ENCODE measurements around the gene GNG12. TPM values are rescaled to one million over a fixed set of nuclear protein-coding genes. Genes with fewer than 3 reads are reported as not detected.

The GNG12 gene
- total RNA-seq, 2 experiments from 2014 or later: not detected

DNA sequence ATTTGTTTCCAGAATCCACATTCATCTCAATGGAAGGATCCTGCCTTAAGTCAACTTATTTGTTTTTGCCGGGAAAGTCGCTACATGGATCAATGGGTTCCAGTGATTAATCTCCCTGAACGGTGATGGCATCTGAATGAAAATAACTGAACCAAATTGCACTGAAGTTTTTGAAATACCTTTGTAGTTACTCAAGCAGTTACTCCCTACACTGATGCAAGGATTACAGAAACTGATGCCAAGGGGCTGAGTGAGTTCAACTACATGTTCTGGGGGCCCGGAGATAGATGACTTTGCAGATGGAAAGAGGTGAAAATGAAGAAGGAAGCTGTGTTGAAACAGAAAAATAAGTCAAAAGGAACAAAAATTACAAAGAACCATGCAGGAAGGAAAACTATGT is 145.6 kb downstream of the GNG12 start:
- POLR2A ChIA-PET: interaction anchor here (1.6 kb wide), 1 partner anchor 24 kb away, joined by 6 read pairs; no protein-coding TSS in a partner anchor
- peaks cover 17% of the 10 kb centered on the region for H3K4me1 ChIP-seq (ENCODE audit: insufficient read depth, low read length)

DNA sequence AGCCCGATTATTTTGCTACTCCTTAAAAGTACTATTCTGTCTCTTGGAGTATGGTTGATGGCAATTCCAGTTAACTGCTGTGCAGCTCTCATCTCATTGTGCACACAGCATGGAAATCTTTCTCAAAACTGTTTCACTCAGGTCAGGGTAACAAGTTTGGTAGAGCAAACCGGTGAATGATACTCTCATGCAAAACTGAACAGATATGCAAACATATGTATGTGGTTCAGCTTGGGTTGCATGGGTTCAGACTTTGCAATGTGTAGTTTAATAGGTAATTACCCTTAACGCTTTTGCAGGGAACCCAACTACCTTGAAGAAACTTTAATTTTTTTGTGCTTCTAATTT is 146.1 kb downstream of the GNG12 start:
- Mint-ChIP-seq H3K9me3 (no peaks in the 10 kb centered on the region), H3K36me3 (ENCODE audit: low read depth) (peaks cover 16% of the 10 kb centered on the region), H3K27ac (peak overlapping the region; percentile 89), H3K4me1 (ENCODE audit: low read depth) (peaks cover 28% of the 10 kb centered on the region), H3K4me3 (peak overlapping the region; percentile 98), H3K27me3 (no peaks in the 10 kb centered on the region)
- DNase-seq (no peak), ATAC-seq (ENCODE audit: poor library complexity) (no peak)
- POLR2A ChIA-PET: interaction anchor here (1.6 to 3.6 kb wide), 2 partner anchors 25 to 257 kb away, joined by 6 to 26 read pairs; partner anchors contain the start of gene SERBP1
- CTCF ChIA-PET: interaction anchor here (1.4 kb wide), 1 partner anchor 13 kb away, joined by 4 read pairs; no protein-coding TSS in a partner anchor
- intact Hi-C loops (cut with DNase I, micrococcal nuclease): loop anchor here (2.0 to 10.0 kb wide), 4 partner anchors 72 to 1342 kb away; partner anchors contain the start of gene SERBP1 (in 1 of the 2)
- Histone ChIP-seq H3K9me3 (ENCODE audit: control insufficient read depth in 1 of 2, insufficient read depth in 1 of 2, low read length in 2 of 2) (no peaks in the 10 kb centered on the region), H3K4me3 (ENCODE audit: low read length) (no peak overlapping the region), H3K4me1 (ENCODE audit: insufficient read depth, low read length) (peaks cover 17% of the 10 kb centered on the region), H3K27ac (ENCODE audit: low read depth in 1 of 2, low read length in 2 of 2) (no peak overlapping the region), H3K36me3 (ENCODE audit: insufficient read depth, low read length) (peaks cover 3% of the 10 kb centered on the region), H3K27me3 (ENCODE audit: control insufficient read depth in 1 of 2, insufficient read depth in 2 of 2, low read length in 2 of 2) (no peaks in the 10 kb centered on the region)
- TF ChIP-seq, protein P1, sequence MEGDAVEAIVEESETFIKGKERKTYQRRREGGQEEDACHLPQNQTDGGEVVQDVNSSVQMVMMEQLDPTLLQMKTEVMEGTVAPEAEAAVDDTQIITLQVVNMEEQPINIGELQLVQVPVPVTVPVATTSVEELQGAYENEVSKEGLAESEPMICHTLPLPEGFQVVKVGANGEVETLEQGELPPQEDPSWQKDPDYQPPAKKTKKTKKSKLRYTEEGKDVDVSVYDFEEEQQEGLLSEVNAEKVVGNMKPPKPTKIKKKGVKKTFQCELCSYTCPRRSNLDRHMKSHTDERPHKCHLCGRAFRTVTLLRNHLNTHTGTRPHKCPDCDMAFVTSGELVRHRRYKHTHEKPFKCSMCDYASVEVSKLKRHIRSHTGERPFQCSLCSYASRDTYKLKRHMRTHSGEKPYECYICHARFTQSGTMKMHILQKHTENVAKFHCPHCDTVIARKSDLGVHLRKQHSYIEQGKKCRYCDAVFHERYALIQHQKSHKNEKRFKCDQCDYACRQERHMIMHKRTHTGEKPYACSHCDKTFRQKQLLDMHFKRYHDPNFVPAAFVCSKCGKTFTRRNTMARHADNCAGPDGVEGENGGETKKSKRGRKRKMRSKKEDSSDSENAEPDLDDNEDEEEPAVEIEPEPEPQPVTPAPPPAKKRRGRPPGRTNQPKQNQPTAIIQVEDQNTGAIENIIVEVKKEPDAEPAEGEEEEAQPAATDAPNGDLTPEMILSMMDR (IDR thresholded peaks at IDR 0.05): no peak

More for the DNA sequence above, 145.6 kb downstream of the GNG12 start:
- Histone ChIP-seq H3K27ac (ENCODE audit: low read depth in 1 of 2, low read length in 2 of 2) (no peak overlapping the region), H3K9me3 (ENCODE audit: control insufficient read depth in 1 of 2, insufficient read depth in 1 of 2, low read length in 2 of 2) (no peaks in the 10 kb centered on the region), H3K27me3 (ENCODE audit: control insufficient read depth in 1 of 2, insufficient read depth in 2 of 2, low read length in 2 of 2) (no peaks in the 10 kb centered on the region), H3K36me3 (ENCODE audit: insufficient read depth, low read length) (peaks cover 3% of the 10 kb centered on the region), H3K4me3 (ENCODE audit: low read length) (no peak overlapping the region)
- Mint-ChIP-seq H3K9me3 (no peaks in the 10 kb centered on the region), H3K4me1 (ENCODE audit: low read depth) (peaks cover 28% of the 10 kb centered on the region), H3K27ac (peak overlapping the region; percentile 40), H3K36me3 (ENCODE audit: low read depth) (peaks cover 16% of the 10 kb centered on the region), H3K4me3 (peak overlapping the region; percentile 65), H3K27me3 (no peaks in the 10 kb centered on the region)
- no peak for DNase-seq
- intact Hi-C loops (cut with DNase I, micrococcal nuclease): loop anchor here (2.0 to 10.0 kb wide), 5 partner anchors 13 to 1343 kb away; partner anchors contain the start of gene SERBP1 (in 1 of the 2)
- ATAC-seq (ENCODE audit: poor library complexity): no peak
- TF ChIP-seq, protein P1 (IDR thresholded peaks at IDR 0.05): no peak
- CTCF ChIA-PET: no interaction called here

DNA sequence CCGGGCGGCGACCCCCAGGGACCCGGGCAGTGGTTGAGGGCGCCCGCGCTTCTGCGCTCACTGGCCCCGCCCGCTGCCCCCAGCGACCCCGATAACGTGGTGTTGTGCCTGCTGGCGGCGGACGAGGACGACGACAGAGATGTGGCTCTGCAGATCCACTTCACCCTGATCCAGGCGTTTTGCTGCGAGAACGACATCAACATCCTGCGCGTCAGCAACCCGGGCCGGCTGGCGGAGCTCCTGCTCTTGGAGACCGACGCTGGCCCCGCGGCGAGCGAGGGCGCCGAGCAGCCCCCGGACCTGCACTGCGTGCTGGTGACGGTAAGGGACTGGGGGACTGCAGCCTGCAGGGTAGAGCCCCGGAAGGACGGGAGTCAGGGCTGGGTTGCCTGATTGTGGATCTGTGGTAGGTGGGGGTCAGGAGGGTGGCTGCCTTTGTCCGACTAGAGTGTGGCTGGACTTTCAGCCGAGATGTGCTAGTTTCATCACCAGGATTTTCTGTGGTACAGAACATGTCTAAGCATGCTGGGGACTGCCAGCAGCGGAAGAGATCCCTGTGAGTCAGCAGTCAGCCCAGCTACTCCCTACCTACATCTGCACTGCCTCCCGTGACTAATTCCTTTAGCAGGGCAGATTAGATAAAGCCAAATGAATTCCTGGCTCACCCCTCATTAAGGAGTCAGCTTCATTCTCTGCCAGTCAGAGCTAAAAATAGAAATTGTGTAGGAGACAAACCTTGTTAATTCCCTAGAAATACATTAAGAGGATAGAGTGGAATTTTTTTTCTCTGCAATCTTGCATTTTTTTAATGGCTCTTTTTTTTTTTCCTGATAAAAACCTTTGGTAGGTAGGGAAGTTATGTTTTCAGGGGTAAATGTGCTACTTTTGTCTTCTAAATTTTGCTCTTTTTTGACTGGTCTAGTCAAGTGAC is 146.7 kb downstream of the GNG12 start:
- Mint-ChIP-seq H3K27ac (peak overlapping the region; percentile 89), H3K27me3 (no peaks in the 10 kb centered on the region), H3K36me3 (ENCODE audit: low read depth) (peaks cover 16% of the 10 kb centered on the region), H3K9me3 (no peaks in the 10 kb centered on the region), H3K4me3 (peak overlapping the region; percentile 98), H3K4me1 (ENCODE audit: low read depth) (peaks cover 28% of the 10 kb centered on the region)
- peak; percentile 38 for ATAC-seq (ENCODE audit: poor library complexity)
- no peaks in the 10 kb centered on the region for H3K27me3 ChIP-seq (ENCODE audit: control insufficient read depth in 1 of 2, insufficient read depth in 2 of 2, low read length in 2 of 2)
- peaks cover 3% of the 10 kb centered on the region for H3K36me3 ChIP-seq (ENCODE audit: insufficient read depth, low read length)
- ChIA-PET CTCF (interaction anchor here (1.4 kb wide), 1 partner anchor 12 kb away, joined by 4 read pairs; no protein-coding TSS in a partner anchor), POLR2A (interaction anchor here (0.8 to 3.7 kb wide), 11 partner anchors 10 to 762 kb away, joined by 3 to 74 read pairs (median 9); partner anchors contain the start of genes DNAI4, MIER1 and SERBP1)
- H3K27ac ChIP-seq (ENCODE audit: low read depth in 1 of 2, low read length in 2 of 2): no peak overlapping the region
- intact Hi-C loops (cut with DNase I, micrococcal nuclease): loop anchor here (2.0 to 10.0 kb wide), 4 partner anchors 72 to 1342 kb away; partner anchors contain the start of gene SERBP1 (in 1 of the 2)
- TF ChIP-seq, protein P1 (IDR thresholded peaks at IDR 0.05): no peak
- peak overlapping the region; percentile 91 for H3K4me3 ChIP-seq (ENCODE audit: low read length)
- H3K9me3 ChIP-seq (ENCODE audit: control insufficient read depth in 1 of 2, insufficient read depth in 1 of 2, low read length in 2 of 2): no peaks in the 10 kb centered on the region
- DNase-seq: peak; percentile 28 to 81 (median 59)
- H3K4me1 ChIP-seq (ENCODE audit: insufficient read depth, low read length): peaks cover 17% of the 10 kb centered on the region

Data from CD4-positive, alpha-beta T cell (primary cell).